NCI-H69 (cell line): ENCODE results near the gene HOXA2.

Source experiments
- DNase-seq: peaks from one replicate; lab custom pipeline; 2025; lab: John Stamatoyannopoulos, UW

Gene HOXA2

DNA sequence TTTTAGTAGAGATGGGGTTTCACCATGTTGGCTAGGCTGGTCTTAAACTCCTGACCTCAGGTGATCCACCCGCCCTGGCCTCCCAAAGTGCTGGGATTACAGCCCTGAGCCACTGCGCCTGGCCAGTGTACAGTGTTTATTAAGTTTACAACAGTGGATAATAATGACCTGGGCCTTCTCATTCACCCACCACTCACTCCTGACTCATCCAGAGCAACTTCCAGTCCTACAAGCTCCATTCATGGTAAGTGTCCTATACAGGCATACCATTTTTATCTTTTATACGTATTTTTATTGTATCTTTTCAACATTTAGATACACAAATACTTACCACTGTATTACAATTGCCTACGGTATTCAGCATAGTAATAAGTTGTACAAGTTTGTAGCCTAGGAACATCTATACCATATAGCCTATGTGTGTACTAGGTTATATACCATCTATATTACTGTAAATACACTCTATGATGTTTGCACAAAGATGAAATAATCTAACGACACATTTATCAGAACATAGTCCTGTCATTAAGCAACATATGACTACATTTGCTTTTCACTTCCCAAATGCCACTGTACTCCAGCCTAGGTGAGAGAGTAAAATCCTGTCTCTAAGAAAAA, 23.8 kb downstream of the HOXA2 start:
- no peak for DNase-seq

DNA sequence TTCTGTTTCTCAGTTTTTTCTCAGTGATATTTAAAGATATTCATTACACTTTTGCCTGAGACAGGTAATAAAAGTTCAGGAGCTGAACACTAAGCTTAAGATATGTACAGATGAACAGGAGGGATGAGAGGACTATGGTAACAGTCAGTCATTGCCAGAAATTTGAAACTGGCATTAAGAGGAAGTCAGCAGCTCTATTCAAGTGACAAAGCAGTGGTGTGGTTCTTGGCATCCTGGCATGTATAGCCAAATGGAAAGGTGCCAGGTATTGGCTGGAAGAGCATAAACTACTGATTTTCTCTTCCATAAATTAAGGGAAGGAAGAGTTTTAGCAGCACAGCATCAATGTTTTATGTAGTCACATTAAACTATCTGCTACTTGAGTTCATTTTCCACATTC, 29.4 kb downstream of the HOXA2 start:
- DNase-seq: peak; percentile 95

DNA sequence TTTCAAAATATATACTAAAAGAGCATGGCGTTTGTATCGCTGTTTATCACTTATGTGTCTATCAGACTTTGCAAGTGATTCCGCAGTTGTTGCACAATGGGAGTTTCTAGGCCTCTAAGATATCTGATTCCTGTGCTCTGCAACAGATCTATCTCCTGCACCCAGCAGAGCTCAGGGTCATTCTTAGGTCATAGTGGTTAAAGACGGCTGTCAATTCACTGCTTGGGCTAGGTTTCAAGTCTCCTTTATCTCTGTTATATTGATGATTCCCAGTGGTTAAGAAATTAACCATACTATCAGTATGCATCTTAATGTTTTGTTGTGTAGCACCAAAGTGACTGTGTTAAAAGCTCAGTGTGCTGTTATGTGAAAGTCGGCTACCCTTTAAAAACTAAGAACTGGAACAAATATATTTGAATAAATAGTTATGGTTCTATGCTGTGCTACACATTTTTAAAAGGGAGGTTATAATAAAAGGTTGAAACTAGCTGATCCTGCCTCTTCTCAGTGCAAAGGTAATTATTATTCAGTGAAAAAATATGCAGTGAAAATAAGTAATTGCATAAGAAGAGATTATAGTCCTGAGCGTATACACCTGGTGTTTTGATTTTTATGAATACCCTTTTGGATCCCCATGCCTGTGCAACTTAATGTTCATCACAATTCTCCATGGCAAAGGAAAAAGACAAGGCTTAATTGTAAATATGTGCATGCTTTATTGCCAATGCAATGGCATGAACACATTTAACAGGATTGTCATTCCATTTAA, 30.7 kb downstream of the HOXA2 start:
- DNase-seq: peak; percentile 86

DNA sequence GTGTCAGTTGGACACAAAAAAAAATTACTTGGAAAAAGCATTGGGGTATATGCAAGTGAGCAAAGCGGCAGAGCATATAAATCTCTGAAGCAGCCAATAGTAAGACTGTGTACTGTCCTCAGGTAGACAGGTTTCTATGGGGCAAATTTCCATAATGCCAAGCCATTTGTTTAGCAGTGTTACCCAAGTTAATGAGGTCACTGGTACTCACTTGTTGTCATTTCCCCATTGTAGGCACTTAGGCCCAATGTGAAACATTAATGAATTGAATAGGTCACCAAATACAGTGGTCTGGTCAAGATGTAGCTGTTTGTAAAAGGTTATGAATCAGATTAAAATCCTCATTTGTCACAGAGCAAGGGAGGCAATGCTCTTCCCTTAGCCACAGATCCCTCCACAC, 34.2 kb downstream of the HOXA2 start:
- DNase-seq: no peak

DNA sequence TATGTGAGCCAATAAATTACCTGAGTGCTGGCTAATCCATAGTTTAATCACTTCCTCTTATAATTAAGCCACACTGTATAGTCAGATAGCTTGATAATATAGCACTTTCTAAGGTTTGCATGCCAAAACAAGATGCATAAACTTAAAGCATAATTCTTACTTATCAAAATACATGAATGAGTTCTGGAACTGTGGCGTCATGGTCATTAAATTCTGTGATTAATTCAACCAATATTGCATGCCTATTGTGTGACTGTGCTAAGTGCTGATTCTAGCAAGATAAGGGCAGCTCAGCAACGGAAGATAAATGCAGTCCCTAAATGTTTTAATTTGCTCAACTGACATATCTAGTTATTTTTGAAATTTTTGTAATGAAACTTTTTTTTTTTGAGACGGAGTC, 36.3 kb downstream of the HOXA2 start:
- DNase-seq: peak; percentile 30

DNA sequence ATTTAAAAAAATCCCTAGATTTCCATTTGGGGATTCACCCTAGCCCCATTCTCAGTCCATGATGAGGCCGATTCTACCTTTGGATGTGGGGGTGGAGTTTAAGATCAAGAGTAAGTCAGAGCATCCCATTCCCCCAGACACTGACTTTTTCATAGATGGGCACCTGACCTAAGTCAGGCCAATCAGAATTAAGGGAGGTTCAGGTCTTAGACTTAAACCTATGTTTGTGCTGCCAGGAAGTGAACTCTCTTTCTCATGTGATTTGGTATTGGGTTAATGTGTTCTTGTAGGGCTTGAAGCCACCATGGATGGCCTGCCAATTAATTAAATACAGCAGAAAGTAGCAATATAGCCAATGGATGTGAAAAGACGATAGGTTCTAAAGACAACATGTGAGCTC, 36.8 kb downstream of the HOXA2 start:
- DNase-seq: no peak

DNA sequence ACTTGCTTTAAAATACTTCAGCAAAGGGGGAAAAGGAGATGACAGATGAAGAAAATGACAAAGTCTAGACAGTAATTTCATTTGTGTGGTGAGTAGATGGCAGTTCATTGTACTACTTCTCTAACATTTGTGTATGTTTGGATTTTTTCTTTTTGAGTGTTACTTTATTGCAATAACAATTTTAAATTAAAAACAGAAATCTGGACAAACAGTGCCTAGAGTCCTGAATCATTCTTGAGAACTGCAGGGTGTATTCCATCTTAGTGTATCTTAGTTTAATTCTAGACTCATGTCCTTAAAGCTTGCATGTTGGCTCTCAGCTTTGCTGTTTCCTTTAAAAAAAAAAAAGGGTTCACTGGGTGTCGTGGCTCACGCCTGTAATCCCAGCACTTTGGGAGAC, 37.8 kb downstream of the HOXA2 start:
- no peak for DNase-seq

DNA sequence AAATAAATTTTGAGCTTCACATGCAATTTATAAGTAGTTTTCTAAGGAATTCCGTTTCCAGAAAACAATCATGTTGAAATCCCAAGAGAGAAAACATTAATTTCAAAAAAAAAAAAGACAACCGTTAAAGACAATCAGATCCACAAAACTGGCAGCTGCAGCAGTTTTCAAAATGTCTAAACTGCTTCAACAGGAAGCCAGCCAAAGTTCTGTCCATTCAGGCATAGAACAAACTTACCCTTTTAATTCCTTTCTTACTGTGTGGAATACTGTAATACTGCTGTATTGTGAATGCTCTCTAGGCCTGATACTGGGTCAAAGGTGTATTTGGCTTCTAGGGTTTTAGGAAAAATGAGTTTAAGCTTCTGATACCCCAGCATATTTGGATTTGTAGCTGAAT, 38.3 kb downstream of the HOXA2 start:
- peak; percentile 57 for DNase-seq

DNA sequence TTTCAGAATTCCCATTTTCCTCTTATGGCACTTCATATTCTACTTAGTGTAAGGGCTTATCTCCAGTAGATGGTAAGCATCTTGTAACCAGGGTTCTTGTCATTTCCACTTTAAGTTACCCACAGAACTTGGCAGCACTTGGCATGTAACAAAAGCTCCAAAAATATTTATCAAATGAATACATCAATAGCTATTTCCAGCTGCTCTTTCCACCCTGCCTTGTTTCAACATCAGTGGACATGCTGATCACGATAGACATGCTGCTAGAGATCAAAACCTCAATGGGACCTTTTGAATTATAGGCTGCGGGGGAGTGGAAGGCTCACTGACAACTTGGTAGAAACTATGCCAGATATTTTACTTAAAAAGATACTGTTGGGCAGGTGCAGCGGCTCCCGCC, 39.5 kb downstream of the HOXA2 start:
- DNase-seq: no peak

DNA sequence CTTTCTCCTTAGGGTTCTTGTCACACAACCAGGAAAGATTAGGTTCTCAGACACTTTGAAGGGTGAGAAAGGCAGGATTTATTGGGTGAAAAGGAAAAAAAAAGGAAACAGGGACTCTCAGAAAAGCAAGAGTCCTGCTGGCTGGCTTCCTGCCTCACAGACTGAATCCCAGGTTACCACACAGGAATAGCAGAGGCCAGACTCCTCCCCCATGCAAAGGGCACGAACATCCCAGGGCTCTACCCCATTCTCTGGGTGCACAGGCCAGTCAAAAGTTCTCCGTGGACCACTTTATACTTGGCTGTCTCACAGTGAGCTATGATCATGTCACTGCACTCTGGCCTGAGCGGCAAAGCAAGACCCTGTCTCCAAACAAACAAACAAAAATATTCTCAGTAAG, 49.3 kb downstream of the HOXA2 start:
- DNase-seq: peak; percentile 46

DNA sequence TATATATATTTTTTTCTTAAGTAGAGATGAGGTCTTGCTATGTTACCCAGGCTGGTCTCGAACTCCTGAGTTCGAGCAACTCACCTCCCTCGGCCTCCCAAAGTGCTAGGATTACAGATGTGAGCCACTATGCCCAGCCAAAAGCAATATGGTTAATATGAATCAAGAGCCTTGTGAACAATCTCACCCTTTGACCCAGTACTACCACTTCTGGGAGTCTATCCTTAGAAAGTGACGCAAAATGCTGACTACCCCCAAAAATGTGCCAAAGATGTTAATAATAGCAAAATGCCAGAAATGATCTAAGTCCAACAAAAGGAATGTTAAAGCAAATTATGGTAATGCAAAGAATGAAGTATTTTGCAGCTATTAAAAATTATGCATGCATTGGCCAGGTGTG, 51.0 kb downstream of the HOXA2 start:
- no peak for DNase-seq
